ENCODE measurements around the gene FBXO40. TPM values are rescaled to one million over a fixed set of nuclear protein-coding genes. Genes with fewer than 3 reads are reported as not detected.
A peak's percentile ranks its signal among the peaks of the same experiment; 100 is the strongest.

Gene FBXO40
- total and polyA plus RNA-seq, 2 experiments from 2014 or later = 0.03 TPM; not detected in 1

DNA sequence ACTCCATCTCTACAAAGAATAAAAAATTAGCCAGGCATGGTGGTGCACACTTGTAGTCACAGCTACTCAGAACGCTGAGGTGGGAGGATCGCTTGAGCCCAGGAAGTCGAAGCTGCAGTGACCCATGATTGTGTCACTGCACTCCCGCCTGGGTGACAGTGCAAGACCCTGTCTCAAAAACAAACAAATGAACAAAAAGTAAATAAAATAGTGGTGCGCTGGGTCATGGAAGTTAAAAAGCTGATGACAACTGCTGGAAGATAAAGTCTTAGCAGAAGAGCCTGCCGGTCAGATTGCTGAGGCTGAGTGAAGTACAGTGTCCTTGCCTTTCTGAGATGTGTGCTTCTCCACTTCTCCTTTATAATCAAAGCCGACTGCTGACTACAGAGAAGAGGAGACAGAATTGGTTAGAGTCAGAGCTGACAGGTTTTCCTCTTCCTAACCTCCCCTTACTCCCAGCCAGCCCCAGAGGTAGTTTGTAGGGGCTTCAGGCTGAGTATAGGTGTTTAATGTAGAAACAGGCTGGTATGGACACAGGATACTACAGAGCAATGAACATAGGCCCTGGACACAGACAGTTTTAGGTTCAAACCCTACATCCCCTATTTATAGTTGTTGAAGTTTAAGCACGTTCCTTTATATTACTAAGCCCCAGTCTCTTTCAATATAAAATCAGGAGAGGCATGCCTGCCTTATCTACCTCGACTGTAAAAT lies 49.6 kb downstream of the FBXO40 start:
- peak; percentile 55 for ATAC-seq

More for the DNA sequence above, 49.6 kb downstream of the FBXO40 start:
- H3K4me2 ChIP-seq = no peak overlapping the region
- no peaks in the 10 kb centered on the region for H3K36me3 ChIP-seq (ENCODE audit: insufficient read depth)
- Mint-ChIP-seq H3K4me3 (no peak overlapping the region), H3K4me1 (peaks cover 25% of the 10 kb centered on the region), H3K36me3 (ENCODE audit: low read depth) (no peaks in the 10 kb centered on the region), H3K9me3 (no peaks in the 10 kb centered on the region), H3K27ac (0 out of 2 replicates have a peak overlapping the region, but pooled peaks have one; percentile 3), H3K27me3 (ENCODE audit: insufficient read depth, low read depth, poor library complexity) (no peaks in the 10 kb centered on the region)
- DNase-seq (ENCODE audit: low spot score) = no peak
- H3K27me3 ChIP-seq (ENCODE audit: insufficient read depth) = no peaks in the 10 kb centered on the region
- peak overlapping the region; percentile 72 for H2AFZ ChIP-seq
- TF ChIP-seq POLR2AphosphoS5 (IDR thresholded peaks at IDR 0.05; ENCODE audit: low read depth) (no peak), ZNF462 (CRISPR knock-in tag; IDR thresholded peaks at IDR 0.05) (no peak), EZH2phosphoT487 (IDR thresholded peaks at IDR 0.05; ENCODE audit: unreplicated experiment) (no peak), NANOG (IDR thresholded peaks at IDR 0.05; ENCODE audit: borderline replicate concordance) (no peak), STAT1 (IDR thresholded peaks at IDR 0.05; ENCODE audit: unreplicated experiment) (no peak), REST (IDR thresholded peaks at IDR 0.05; ENCODE audit: unreplicated experiment) (no peak), EZH2 (IDR thresholded peaks at IDR 0.05; ENCODE audit: low read depth, unreplicated experiment) (no peak), JUNB (IDR thresholded peaks at IDR 0.05; ENCODE audit: unreplicated experiment) (no peak), ZNF114 (CRISPR knock-in tag; IDR thresholded peaks at IDR 0.05) (no peak)
- H3K4me3 ChIP-seq = no peak overlapping the region
- H3K79me2 ChIP-seq (replicated peaks; ENCODE audit: insufficient read depth) = no peaks in the 10 kb centered on the region
- no peaks in the 10 kb centered on the region; the same call in 1 of the 2 replicates for H3K9me2 ChIP-seq (ENCODE audit: insufficient read depth)
- H3K27ac ChIP-seq (ENCODE audit: low read depth) = peak overlapping the region; percentile 3; the same call in 1 of the 2 replicates
- H3F3A ChIP-seq (replicated peaks; ENCODE audit: low read depth) = no peaks in the 10 kb centered on the region
- H3K4me1 ChIP-seq (ENCODE audit: insufficient read depth) = peaks cover 14% of the 10 kb centered on the region
- no peaks in the 10 kb centered on the region for H4K20me1 ChIP-seq (replicated peaks; ENCODE audit: insufficient read depth)

All from GM23338 (cell line).